ENCODE results near the gene PRKG1. TPM values are rescaled to one million over a fixed set of nuclear protein-coding genes. Genes with fewer than 3 reads are reported as not detected.
"Not testable (repeated sequence)": the region's sequence is repeated elsewhere in the genome, so short reads cannot be mapped to it uniquely, and the experiment has no call there.

Gene PRKG1
- total RNA-seq, 2 donors from 2014 or later = 31.5 to 34.7 TPM

DNA sequence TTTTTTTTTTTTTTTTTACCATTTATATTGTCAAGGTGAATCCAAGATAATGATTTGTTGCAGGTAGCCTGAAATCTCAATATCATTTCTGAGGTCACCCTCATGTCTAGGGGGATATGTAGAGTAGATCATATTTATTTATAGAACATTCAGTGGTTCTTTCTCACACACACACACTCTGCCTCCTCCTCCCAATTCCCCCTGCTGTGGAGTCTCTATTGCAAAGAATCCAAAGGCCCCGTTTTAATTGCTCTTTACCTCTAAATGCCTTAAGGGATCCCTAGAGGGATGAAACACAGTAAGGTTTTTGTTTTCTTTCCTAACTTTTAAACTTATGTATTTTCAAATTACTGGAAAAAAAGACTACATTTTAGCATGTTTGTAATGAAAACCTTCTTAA, 170.0 kb downstream of the PRKG1 start:
- peak; percentile 73 to 76 for ATAC-seq
- DNase-seq = no peak
- intact Hi-C loops (cut with DNase I) = loop anchor here in 1 of 2 donors (5.0 kb wide), 1 partner anchor 167 kb away; no protein-coding TSS in a partner anchor

DNA sequence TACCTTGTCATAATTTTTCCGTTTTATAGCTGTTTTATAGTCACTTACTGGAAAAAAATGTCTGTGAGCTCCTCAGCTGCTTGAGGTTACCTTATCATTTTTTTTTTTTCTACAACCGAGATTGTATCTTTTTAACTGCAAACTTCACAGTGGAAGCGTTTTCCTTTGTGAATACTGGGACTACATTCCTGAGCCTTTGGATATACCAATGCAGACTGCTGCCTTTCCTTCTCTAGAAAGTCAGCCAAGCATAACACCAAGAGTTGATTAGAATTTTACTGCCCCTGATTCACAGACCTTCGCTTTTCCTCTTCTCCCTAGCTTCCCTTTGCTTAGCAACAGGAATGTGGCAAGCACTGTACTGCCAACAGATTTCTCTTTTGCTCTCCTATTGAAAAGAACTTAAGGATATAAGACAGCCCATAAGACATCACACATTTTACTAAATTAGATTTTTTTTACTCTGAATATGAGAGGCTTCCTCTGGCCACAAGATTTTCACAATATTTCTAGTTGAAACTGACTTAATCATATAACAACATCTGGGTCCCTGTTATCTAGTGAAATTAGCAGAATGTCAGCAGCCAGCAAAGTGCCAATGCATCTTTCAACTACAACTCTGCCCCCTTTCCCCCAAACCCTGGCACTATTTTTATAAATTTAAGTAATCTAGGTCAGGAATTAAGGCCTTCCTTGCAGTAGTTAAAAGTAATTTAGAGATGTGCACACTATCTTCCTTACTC, 170.6 kb downstream of the PRKG1 start:
- intact Hi-C loops (cut with DNase I) = loop anchor here in 1 of 2 donors (5.0 kb wide), 1 partner anchor 168 kb away; no protein-coding TSS in a partner anchor
- peak; percentile 92 to 97 for ATAC-seq
- no peak for DNase-seq

DNA sequence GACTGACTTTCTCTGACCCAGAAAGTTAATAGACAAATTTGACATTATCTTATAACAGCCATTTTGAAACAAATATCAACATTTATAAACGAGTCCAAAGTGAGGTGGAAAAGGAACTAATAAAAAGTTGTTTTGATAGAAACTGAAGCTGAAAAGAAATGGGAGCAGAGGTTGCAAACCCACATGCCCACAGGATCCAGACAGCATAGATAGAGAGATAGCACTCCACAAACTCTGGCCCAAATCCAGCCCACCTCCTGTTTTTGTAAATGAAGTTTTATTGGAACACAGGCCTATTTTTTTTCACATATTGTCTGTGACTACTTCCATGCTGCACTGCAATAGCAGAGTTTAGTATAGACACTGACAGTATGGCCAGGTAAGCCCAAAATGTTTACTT, 171.9 kb downstream of the PRKG1 start:
- ATAC-seq (no peak), DNase-seq (no peak)
- intact Hi-C loops (cut with DNase I) = no loop called here

DNA sequence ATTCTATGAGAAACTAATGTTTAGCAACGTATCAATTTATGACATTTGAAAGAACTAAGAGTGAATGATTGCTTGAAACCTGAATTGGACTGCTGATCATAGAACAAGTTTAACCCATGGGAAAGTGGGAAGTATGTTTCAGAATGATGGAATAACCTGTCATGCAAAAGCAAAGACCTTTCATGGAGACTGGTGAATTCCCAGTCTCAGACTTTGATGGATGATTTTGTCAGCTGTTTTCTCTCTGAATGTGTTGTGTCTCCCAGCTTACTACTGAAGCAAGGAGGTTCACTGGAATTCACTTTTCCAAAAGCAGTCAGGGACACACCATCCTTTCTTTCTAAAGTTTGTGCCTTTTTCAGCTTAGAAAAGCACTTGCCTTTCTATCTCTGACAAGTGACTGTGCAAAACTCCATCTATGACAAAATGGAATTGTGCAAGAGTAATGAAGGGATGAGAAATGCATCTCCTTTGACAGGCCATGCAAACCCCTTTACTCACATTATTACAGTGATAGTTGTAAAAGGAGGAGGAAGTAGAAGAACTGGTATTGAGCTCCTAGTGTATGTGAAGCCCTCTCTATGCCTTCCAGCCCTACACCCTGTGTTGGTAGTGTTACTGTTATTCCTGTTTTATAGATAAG, 176.1 kb downstream of the PRKG1 start:
- DNase-seq (no peak), ATAC-seq (no peak)
- intact Hi-C loops (cut with DNase I) = no loop called here

DNA sequence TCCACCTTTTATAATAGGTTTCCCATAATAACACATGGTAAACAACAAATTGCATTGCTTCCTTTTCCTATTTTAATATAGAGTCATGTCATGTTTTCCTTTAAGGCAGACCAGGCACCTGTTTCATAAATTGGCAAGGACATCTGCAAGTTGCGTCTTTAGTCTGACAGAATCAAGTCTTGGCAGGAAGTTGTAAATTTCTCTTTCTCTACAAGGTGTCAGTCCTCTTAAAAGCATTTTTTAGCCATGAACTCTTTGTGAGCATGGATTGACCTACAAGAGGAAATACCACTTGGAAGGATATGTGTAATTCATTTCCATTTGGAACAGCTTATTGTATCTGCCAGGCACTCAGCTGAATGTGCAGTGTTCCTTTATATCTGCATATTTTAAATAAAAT, 176.8 kb downstream of the PRKG1 start:
- intact Hi-C loops (cut with DNase I) = no loop called here
- ATAC-seq (no peak), DNase-seq (no peak)

DNA sequence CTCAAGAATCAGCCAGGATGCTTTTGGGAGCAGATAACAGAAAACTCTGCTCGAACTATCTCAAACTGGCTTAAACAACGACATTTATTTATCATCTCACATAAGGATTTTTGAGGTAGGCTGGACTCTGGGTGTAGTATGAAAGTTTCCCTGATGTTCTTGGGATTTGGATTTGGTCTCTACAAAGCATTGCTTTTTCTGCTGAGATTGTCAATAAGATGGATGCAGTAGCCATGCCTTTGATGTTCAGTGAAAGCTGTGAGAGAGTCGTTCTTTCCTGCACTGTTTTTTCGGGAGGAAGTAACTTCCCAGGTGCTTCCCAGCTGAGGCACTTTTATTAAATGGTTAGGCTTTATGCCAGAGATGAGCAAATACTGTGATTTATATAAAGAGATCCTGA, 181.1 kb downstream of the PRKG1 start:
- ATAC-seq = no peak
- intact Hi-C loops (cut with DNase I) = no loop called here
- no peak for DNase-seq

DNA sequence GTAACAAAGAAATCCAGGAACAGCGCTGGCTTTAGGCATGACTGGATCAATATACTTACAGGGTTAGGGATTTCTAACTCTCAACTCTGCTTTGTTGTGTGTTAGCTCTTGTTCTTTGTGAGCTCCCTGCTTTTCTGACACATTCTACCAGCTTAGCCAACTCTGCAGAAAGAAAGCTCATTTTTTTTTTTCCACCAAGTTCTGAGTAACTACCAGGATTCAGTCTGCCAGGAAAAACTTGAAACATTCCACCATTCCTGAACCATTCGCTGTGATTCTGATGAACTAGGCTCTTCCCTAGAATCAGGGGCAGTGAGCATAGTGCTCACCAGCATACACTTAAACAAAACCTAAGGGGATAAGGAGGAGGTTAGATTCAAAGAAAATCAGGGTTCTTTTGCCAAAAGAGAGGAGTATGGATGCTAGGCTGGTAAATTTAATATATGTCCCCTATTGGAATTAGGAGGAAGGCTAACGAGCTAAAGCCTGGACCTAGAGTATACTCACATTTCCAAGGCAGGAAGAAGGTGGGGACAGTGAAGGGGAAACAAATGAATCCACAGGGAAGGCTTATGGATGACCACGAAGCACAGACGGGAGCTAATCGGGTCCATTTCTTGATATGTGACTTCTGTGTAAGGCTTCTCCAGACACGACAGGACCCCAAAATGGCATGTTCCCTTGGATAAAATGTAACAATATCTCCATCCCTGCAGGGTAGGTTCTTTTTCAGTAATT, 183.4 kb downstream of the PRKG1 start:
- peak; percentile 47 to 58 for ATAC-seq
- no peak for DNase-seq
- intact Hi-C loops (cut with DNase I) = no loop called here

DNA sequence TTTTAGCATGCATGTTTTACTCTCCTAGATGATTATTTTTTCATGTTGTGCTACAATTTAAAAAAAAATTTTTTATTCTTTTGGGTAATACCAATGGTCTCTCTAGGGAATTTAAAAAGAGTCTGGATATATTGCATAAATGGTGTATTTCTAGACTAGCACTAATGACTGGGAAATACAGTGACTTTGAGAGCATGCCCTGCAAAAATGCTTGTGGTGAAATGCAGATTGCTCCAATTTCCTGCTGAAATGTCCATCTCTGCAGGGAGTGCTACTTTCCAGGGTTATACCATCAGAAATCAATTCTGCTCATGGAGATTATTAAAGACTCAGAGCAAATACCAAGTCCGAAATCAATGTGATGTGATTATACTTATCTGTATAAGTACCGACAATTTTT, 186.1 kb downstream of the PRKG1 start:
- ATAC-seq (peak in 1 of 2 donors; percentile 59), DNase-seq (no peak)
- intact Hi-C loops (cut with DNase I) = no loop called here

DNA sequence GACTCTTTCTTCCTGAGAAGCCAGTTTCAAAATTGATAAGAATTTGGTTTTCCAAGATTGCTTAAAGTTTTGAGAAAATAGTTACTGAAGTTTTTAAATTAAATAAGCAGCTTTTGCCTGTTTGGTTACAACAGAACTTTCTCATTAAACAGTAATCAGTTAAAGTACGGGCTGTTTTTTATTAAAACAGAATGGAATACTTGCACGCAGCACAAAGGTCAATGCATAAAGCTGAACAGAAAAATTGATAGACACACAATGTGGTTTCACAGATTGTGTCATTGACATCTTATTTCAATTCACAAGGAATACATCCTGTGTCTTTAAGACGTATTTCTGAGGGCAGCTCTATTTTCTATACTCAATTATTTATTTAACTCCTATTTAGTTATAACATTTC, 192.2 kb downstream of the PRKG1 start:
- DNase-seq (no peak), ATAC-seq (no peak)
- intact Hi-C loops (cut with DNase I) = no loop called here

DNA sequence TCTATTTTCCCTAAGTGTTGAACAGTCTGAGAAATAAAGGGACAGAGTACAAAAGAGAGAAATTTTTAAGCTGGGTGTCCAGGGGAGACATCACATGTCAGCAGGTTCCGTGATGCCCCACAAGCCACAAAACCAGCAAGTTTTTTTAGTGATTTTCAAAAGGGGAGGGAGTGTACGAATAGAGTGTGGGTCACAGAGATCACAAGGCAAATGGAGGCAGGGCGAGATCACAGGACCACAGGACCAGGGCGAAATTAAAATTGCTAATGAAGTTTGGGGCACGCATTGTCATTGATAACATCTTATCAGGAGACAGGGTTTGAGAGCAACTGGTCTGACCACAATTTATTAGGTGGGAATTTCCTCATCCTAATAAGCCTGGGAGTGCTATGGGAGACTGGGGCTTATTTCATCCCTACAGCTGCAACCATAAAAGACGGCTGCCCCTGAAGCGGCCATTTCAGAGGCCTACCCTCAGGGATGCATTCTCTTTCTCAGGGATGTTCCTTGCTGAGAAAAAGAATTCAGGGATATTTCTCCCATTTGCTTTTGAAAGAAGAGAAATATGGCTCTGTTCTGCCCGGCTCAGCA, 193.8 kb downstream of the PRKG1 start:
- DNase-seq; ATAC-seq; intact Hi-C loops (cut with DNase I): not testable (repeated sequence)

DNA sequence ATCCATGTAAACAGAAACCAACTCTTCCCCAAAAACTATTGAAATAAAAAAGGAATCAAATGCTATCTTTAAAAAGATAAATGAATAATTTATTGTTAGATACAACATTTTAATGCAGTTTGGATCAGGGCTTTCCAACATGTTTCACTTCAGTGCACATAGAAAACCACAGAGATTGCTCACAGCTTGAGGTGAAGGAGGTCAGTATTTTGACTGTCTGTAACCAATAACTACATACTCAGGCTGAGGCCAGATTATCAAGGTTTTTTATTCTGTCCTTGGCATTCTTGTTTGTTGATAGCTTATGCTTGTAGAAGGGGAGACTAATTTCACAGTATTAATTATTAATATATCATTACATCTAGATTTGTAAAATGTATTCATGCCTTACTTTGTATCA, 195.5 kb downstream of the PRKG1 start:
- intact Hi-C loops (cut with DNase I) = no loop called here
- ATAC-seq (peak in 1 of 2 donors; percentile 27), DNase-seq (no peak)

DNA sequence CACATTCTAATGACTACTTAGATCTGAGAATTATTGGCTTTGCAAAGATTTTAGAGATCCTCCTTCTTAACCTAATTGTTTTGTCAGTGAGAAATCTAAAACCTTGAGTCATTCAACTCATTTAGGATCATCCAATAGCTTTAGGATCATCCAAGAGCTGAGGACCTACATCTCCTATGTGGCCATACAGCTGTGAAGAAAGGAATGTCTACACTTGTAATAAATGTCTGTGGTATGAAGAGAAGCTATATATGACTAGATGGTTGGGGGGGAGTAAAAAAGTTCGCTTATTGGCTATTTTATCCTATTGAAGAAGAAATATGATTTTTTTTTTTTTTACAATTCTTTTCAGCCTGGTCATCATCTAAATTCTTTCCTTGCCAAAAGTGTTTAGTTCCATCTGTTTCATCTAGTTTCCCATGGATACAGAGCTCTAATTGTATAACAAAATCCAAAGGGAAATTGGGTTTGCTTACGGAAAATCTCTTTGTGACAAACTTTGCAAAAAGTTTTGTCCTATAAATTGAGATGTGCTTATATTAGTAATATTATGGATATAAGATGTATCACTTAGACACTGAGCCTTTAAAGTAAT, 196.7 kb downstream of the PRKG1 start:
- intact Hi-C loops (cut with DNase I) = no loop called here
- no peak for ATAC-seq
- no peak for DNase-seq

DNA sequence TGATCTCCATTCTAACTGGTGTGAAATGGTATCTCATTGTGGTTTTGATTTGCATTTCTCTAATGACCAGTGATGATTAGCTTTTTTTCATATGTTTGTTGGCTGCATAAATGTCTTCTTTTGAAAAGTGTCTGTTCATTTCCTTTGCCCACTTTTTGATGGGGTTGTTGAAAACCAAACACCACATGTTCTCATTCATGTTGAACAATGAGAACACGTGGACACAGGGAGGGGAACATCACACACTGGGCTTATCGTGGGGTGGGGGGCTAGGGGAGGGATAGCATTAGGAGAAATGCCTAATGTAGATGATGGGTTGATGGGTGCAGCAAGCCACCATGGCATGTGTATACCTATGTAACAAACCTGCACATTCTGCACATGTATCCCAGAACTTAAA, 197.8 kb downstream of the PRKG1 start:
- intact Hi-C loops (cut with DNase I); ATAC-seq; DNase-seq: not testable (repeated sequence)

DNA sequence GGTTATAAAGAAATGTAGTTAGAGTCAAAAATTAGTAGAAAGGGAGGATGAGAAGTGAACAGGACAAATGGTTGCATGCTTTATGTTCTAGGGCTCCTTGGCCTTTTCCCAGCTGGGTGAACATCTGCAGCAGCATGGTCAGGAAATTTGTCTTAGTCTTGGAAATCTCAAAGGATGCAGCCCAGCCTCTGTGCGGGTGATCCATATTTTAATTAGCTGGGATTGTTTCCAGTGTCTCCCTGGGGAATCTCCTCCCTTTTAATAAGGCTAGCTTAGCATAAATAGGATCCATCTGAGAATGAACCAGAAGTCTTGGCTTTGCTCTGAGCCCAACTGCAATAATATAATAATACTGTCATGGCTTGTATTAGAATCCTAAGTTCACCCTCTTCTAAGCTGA, 198.3 kb downstream of the PRKG1 start:
- no peak for DNase-seq

DNA sequence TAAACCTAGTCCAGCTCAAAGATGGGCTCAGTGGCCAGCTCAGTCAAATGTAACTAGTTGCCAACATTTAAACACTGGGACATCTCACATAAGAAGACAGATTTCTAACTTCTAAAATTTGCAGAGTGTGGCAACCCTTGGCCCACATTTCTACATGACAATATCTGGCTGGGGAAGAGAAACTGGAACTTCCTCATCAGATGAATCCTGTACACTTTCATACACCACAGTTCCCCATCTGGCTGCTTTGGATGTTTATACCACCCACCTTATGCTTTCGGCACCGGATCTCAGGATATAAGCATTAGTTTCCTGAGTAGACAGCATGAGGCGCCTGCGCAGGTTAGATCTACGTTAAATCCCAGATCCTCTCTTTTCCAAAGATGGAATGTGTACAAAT, 199.3 kb downstream of the PRKG1 start:
- intact Hi-C loops (cut with DNase I) = no loop called here
- ATAC-seq = no peak

More for the DNA sequence above, 198.3 kb downstream of the PRKG1 start:
- intact Hi-C loops (cut with DNase I) = no loop called here
- ATAC-seq = peak in 1 of 2 donors; percentile 41

DNA sequence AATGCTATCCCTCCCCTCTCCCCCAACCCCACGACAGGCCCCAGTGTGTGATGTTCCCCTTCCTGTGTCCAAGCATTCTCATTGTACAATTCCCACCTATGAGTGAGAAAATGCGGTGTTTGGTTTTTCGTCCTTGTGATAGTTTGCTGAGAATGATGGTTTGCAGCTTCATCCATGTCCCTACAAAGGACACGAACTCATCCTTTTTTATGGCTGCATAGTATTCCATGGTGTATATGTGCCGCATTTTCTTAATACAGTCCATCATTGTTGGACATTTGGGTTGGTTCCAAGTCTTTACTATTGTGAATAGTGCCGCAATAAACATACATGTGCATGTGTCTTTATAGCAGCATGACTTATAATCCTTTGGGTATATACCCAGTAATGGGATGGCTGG, 201.8 kb downstream of the PRKG1 start:
- intact Hi-C loops (cut with DNase I); DNase-seq; ATAC-seq: not testable (repeated sequence)

More for the DNA sequence above, 199.3 kb downstream of the PRKG1 start:
- DNase-seq = no peak

DNA sequence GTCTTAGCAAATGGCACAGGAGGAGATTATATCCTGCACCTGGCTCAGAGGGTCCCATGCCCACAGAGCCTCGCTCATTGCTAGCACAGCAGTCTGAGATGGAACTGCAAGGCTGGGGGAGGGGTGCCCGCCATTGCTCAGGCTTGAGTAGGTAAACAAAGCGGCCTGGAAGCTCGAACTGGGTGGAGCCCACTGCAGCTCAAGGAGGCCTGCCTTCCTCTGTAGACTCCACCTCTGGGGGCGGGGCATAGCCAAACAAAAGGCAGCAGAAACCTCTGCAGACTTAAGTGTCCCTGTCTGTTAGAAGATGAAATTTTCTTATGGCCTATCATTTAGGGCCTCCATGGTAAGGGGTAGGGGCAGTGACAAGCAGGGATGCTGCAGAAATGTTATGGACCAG, 207.1 kb downstream of the PRKG1 start:
- not testable (repeated sequence) for ATAC-seq

DNA sequence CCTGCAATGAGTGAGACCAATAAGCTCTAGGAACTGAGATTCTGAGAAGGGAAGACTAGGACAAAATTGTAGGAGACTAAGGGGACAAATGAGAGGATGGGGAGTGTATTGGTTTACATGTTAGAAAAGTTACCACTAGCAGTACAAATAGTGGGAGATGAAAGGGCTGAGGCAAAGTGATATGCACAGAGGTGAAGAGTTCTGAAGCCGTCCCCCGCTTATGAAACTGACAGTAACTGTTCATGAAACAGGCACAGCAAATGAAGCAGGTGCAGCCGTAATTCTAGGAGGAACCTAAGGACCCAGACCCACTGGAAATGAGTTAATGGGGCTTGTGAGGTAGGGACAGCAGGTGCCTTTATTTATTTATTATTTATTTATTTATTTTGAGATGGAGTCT, 211.3 kb downstream of the PRKG1 start:
- ATAC-seq (no peak), DNase-seq (no peak)
- intact Hi-C loops (cut with DNase I) = no loop called here

More for the DNA sequence above, 207.1 kb downstream of the PRKG1 start:
- DNase-seq; intact Hi-C loops (cut with DNase I): not testable (repeated sequence)

DNA sequence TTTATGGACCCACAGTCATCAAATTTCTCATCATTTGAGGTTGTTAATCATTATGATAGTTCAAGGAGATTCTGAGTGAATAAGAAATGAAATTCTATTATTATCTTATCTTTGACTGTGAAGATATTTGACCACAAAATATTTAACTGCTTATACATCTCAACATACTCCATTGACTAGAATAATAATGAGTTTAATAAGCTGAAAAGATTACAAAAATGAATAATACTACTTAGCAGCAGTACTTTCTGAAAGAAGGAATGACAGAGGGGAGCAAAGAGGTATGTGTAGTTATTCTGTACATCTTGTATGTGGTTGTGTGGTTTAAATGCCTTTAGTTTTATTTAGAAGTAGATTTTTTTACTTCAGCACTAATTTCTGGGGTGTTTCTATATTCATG, 214.2 kb downstream of the PRKG1 start:
- no peak for ATAC-seq
- intact Hi-C loops (cut with DNase I) = no loop called here

More for the DNA sequence above, 214.2 kb downstream of the PRKG1 start:
- no peak for DNase-seq

Measured in left cardiac atrium (tissue), 4 donors.